GM12878 (cell line): Measurements from ENCODE around the gene SSBP2. TPM values are rescaled to one million over a fixed set of nuclear protein-coding genes. Genes with fewer than 3 reads are reported as not detected.
A peak's percentile ranks its signal among the peaks of the same experiment; 100 is the strongest.

ENCODE experiments used
- ATAC-seq: fragments of 200-7000 bp; cut with Tn5 transposase; 3 replicates; pipeline ENCODE4 v1.9.1; 2020; ENCODE audit warnings: mild to moderate bottlenecking, moderate library complexity
- BruUV-seq: library from RNA; stranded (reverse); fragments of 400-500 nt; replicated peaks from 2 replicates; lab custom pipeline; 2021; lab: Mats Ljungman, UMichigan
- CTCF ChIA-PET: fragments of 300-600 bp; sonication (Branson Sonifier 250); formaldehyde crosslinking; extraction: SDS; loops from one replicate; lab custom pipeline; 2021; ENCODE audit warnings: inconsistent platforms; lab: Yijun Ruan, JAX
- POLR2A ChIA-PET: fragments of 350-600 bp; formaldehyde crosslinking; extraction: SDS; loops from one replicate; lab custom pipeline; 2021; ENCODE audit warnings: inconsistent platforms; lab: Charles Lee
- RAD21 ChIA-PET: fragments of 300-600 bp; sonication (Branson Sonifier 250); formaldehyde crosslinking; loops from one replicate; lab custom pipeline; 2023; ENCODE audit warnings: antibody characterized with exemption; ENCODE audit not compliant: unreplicated experiment; lab: Charles Lee
- SMC1A ChIA-PET: fragments of 300-600 bp; sonication (Branson Sonifier 250); formaldehyde crosslinking; loops from one replicate; lab custom pipeline; 2023; ENCODE audit not compliant: unreplicated experiment, uncharacterized antibody; lab: Charles Lee
- DNase-seq: peaks from one replicate; pipeline ENCODE4 v3.0.0-alpha.2; 2011; ENCODE audit warnings: low read depth, low spot score
- FAIRE-seq: peaks from 3 replicates; lab custom pipeline; 2011; peaks lifted over from hg19 to GRCh38; lab: Jason Lieb, UNC
- H2AFZ ChIP-seq: 2 replicates; pipeline ENCODE4 v1.6.0; 2011; ENCODE audit warnings: low read depth, low read length, control low read depth; ENCODE audit not compliant: control insufficient read depth
- H3K27ac ChIP-seq: 2 replicates; pipeline ENCODE4 v1.5.1; 2011; ENCODE audit warnings: control low read depth; ENCODE audit not compliant: control insufficient read depth, insufficient read depth
- H3K27me3 ChIP-seq, 2 experiments: replicated peaks in 1 of 2; 2 replicates each; pipeline versions ENCODE4 v1.6.0 to v1.6.1; 2011; ENCODE audit warnings: low read length in 1 of 2; ENCODE audit not compliant: control insufficient read depth in 2 of 2, insufficient read depth in 2 of 2
- H3K36me3 ChIP-seq, 2 experiments: 2 replicates each; pipeline ENCODE4 v1.5.1; 2011; ENCODE audit warnings: low read length in 1 of 2; ENCODE audit not compliant: control insufficient read depth in 2 of 2, insufficient read depth in 2 of 2
- H3K4me1 ChIP-seq: 2 replicates; pipeline ENCODE4 v1.6.1; 2011; ENCODE audit warnings: mild to moderate bottlenecking, low read length, moderate library complexity, mixed read lengths; ENCODE audit not compliant: control insufficient read depth, insufficient read depth
- H3K4me2 ChIP-seq: 2 replicates; pipeline ENCODE4 v1.6.0; 2011; ENCODE audit warnings: control low read depth; ENCODE audit not compliant: control insufficient read depth, insufficient read depth
- H3K4me3 ChIP-seq: fragments of 200-600 bp; sonication (generic); 2 replicates; pipeline ENCODE4 v1.5.1; 2016
- H3K79me2 ChIP-seq: 2 replicates; pipeline ENCODE4 v1.6.0; 2011; ENCODE audit warnings: low read length; ENCODE audit not compliant: control insufficient read depth, insufficient read depth
- H3K9ac ChIP-seq: 2 replicates; pipeline ENCODE4 v1.8.0; 2011; ENCODE audit warnings: low read length, control low read depth, mixed read lengths; ENCODE audit not compliant: control insufficient read depth, insufficient read depth
- H3K9me3 ChIP-seq: replicated peaks from 3 replicates; pipeline ENCODE4 v1.5.1; 2011; ENCODE audit warnings: mild to moderate bottlenecking, low read length; ENCODE audit not compliant: control insufficient read depth, insufficient read depth
- H4K20me1 ChIP-seq: 2 replicates; pipeline ENCODE4 v1.6.0; 2011; ENCODE audit not compliant: control insufficient read depth, insufficient read depth
- BCLAF1 ChIP-seq: fragments of 450-650 bp; IDR thresholded peaks from 2 replicates; pipeline ENCODE4 v1.6.1; 2017; ENCODE audit warnings: antibody characterized with exemption, mild to moderate bottlenecking, moderate library complexity
- E2F4 ChIP-seq: IDR thresholded peaks from 2 replicates; pipeline ENCODE4 v1.6.1; 2012; ENCODE audit warnings: low read depth, low read length, improper control_type of control experiment
- GABPA ChIP-seq: IDR thresholded peaks from 2 replicates; pipeline ENCODE4 v1.6.1; 2014; ENCODE audit warnings: antibody characterized with exemption, low read depth, mild to moderate bottlenecking, inconsistent platforms
- IRF5 ChIP-seq: fragments of 450-650 bp; IDR thresholded peaks from 2 replicates; pipeline ENCODE4 v1.6.1; 2017; ENCODE audit warnings: borderline replicate concordance
- RBBP5 ChIP-seq: fragments of 200-600 bp; sonication (generic); conservative IDR thresholded peaks from 2 replicates; pipeline ENCODE4 v1.6.1; 2016
- SP1 ChIP-seq: IDR thresholded peaks from one replicate; pipeline ENCODE4 v1.6.1; 2011; ENCODE audit warnings: low read depth, low read length
- ZNF217 ChIP-seq: fragments of 450-650 bp; IDR thresholded peaks from 2 replicates; pipeline ENCODE4 v1.6.1; 2017; ENCODE audit warnings: antibody characterized with exemption, mild to moderate bottlenecking
- WGBS: methylation state at CpG from one replicate; pipeline ENCODE4 v1.1.6; 2016; ENCODE audit warnings: low lambda C conversion rate; ENCODE audit not compliant: insufficient replicate concordance, insufficient coverage; ENCODE audit errors: missing lambda C conversion rate; 5-methylcytosine and 5-hydroxymethylcytosine counted together
- in situ Hi-C: fragments of 300-500 bp; cut with MboI; formaldehyde crosslinking; loops from 9 replicates; pipeline ENCODE4 v1.14.3; 2018; ENCODE audit warnings: mixed read lengths
- intact Hi-C: fragments of 100-400 bp; cut with micrococcal nuclease; formaldehyde crosslinking; loops from one replicate; pipeline ENCODE4 v1.14.2; 2022; ENCODE audit not compliant: unreplicated experiment
- polyA plus RNA-seq, 11 experiments: library from polyadenylated mRNA; depleted of rRNA in 4 of 11; unstranded in 6 of 11; stranded (reverse) in 5 of 11; fragments of >200 nt; fragmentation: Nextera tagmentation in 4 of 11; fragmentation: Illumina TruSeq in 1 of 11; extraction: Ambion mirVana in 4 of 11; extraction: Trizol in 1 of 11; gene quantifications; 1 replicate in 1 of 11; 2 replicates in 10 of 11; pipeline versions ENCODE4 v1.2.1 to v1.2.3, GENCODE V29; 2011 to 2016; ENCODE audit warnings: inconsistent platforms in 2 of 11, missing spikeins in 2 of 11, low read depth in 1 of 11
- total RNA-seq, 4 experiments: library from RNA; depleted of rRNA in 3 of 4; stranded (reverse); fragments of >200 nt in 3 of 4; fragmentation: Illumina TruSeq in 1 of 4; extraction: Trizol in 1 of 4; gene quantifications; 2 replicates each; pipeline versions ENCODE4 v1.2.1 to v1.2.3, GENCODE V29; 2013 to 2021

SSBP2 gene
- total and polyA plus RNA-seq, 10 of the 15 experiments (the other 5 are each of a cell fraction or from before 2014, with no cell fraction given), result 52.2 to 132 (median 110) TPM

GRCh38 chr5:81579262-81579924 is 171.5 kb downstream of the SSBP2 start:
- POLR2A ChIA-PET, result no interaction called here
- 100% methylated on average over 1 of the region's 1 CpG for WGBS
- Histone ChIP-seq H3K9me3 (no peaks in the 10 kb centered on the region), H2AFZ (no peak overlapping the region), H3K4me1 (no peaks in the 10 kb centered on the region), H3K27ac (no peak overlapping the region), H3K9ac (no peak overlapping the region), H3K27me3 (no peaks in the 10 kb centered on the region), H4K20me1 (no peaks in the 10 kb centered on the region), H3K4me2 (no peak overlapping the region), H3K79me2 (no peaks in the 10 kb centered on the region), H3K36me3 (no peaks in the 10 kb centered on the region; a peak in 1 of 4 replicates), H3K4me3 (no peak overlapping the region)
- RAD21 ChIA-PET, result interaction anchor here (1.4 kb wide), 1 partner anchor 52 kb away, joined by 3 read pairs; no protein-coding TSS in a partner anchor
- SMC1A ChIA-PET, result interaction anchor here (0.8 to 1.4 kb wide), 3 partner anchors 8 to 10 kb away, joined by 3 to 4 read pairs (median 4); no protein-coding TSS in a partner anchor
- no peak for FAIRE-seq
- no peak for TF ChIP-seq ZNF217
- TF ChIP-seq GABPA, result 0 out of 2 replicates have a peak, but pooled peaks have one; percentile 25
- CTCF ChIA-PET, result interaction anchor here (0.8 to 1.2 kb wide), 3 partner anchors 9 to 36 kb away, joined by 3 to 6 read pairs (median 3); no protein-coding TSS in a partner anchor
- in situ Hi-C loops (no loop called here), intact Hi-C loops (no loop called here)
- BruUV-seq, result no TSS peak
- peak; percentile 96 for ATAC-seq
- DNase-seq, result no peak

GRCh38 chr5:81577091-81577490 is 173.8 kb downstream of the SSBP2 start:
- in situ Hi-C loops, result no loop called here
- 97% methylated on average over 3 of the region's 3 CpGs for WGBS
- ChIA-PET CTCF (no interaction called here), SMC1A (no interaction called here), POLR2A (interaction anchor here (0.5 kb wide), 1 partner anchor 547 kb away, joined by 4 read pairs; no protein-coding TSS in a partner anchor), RAD21 (interaction anchor here (1.2 kb wide), 1 partner anchor 589 kb away, joined by 3 read pairs; no protein-coding TSS in a partner anchor)
- Histone ChIP-seq H3K4me1 (no peaks in the 10 kb centered on the region), H3K27ac (no peak overlapping the region), H3K9me3 (no peaks in the 10 kb centered on the region), H4K20me1 (no peaks in the 10 kb centered on the region), H3K36me3 (no peaks in the 10 kb centered on the region; a peak in 2 of 4 replicates), H3K27me3 (no peaks in the 10 kb centered on the region), H3K9ac (no peak overlapping the region), H3K4me2 (no peak overlapping the region), H3K79me2 (no peaks in the 10 kb centered on the region), H3K4me3 (no peak overlapping the region), H2AFZ (no peak overlapping the region)
- no peak for TF ChIP-seq E2F4
- TF ChIP-seq RBBP5, result no peak
- no peak for TF ChIP-seq IRF5
- no peak for TF ChIP-seq SP1
- no peak for TF ChIP-seq BCLAF1
- BruUV-seq, result no TSS peak
- FAIRE-seq, result no peak
- intact Hi-C loops, result no loop called here
- no peak for ATAC-seq
- DNase-seq, result no peak
